Activated CD8-positive, alpha-beta T cell treated with anti-CD3 and anti-CD28 coated beads for 36 hours (primary cell): ENCODE results near the gene MT3. TPM values are rescaled to one million over a fixed set of nuclear protein-coding genes. Genes with fewer than 3 reads are reported as not detected.
A peak's percentile ranks its signal among the peaks of the same experiment; 100 is the strongest.
"Not testable (repeated sequence)": the region's sequence is repeated elsewhere in the genome, so short reads cannot be mapped to it uniquely, and the experiment has no call there.

Source experiments
- ATAC-seq: fragments of 200-7000 bp; cut with Tn5 transposase; one replicate; pipeline ENCODE4 v1.10.0; 2021; ENCODE audit warnings: mild to moderate bottlenecking, moderate library complexity
- CTCF ChIA-PET: fragments of 350-600 bp; sonication (Branson Sonifier 250); formaldehyde crosslinking; loops from one replicate; lab custom pipeline; 2021; ENCODE audit warnings: antibody characterized with exemption; lab: Charles Lee
- POLR2A ChIA-PET: fragments of 350-600 bp; sonication (Branson Sonifier 250); formaldehyde crosslinking; loops from one replicate; lab custom pipeline; 2021; ENCODE audit warnings: antibody characterized with exemption; lab: Charles Lee
- DNase-seq: peaks from one replicate; pipeline ENCODE4 v3.0.0-alpha.2; 2020
- H3K27ac Mint-ChIP-seq: one replicate; pipeline ENCODE4 v1.8.0; 2021; ENCODE audit warnings: mild to moderate bottlenecking, mixed read lengths
- H3K27me3 Mint-ChIP-seq: one replicate; pipeline ENCODE4 v1.8.0; 2021; ENCODE audit warnings: mixed read lengths
- H3K36me3 Mint-ChIP-seq: one replicate; pipeline ENCODE4 v1.8.0; 2021; ENCODE audit warnings: low read depth, mixed read lengths
- H3K4me1 Mint-ChIP-seq: one replicate; pipeline ENCODE4 v1.8.0; 2021; ENCODE audit warnings: low read depth, mixed read lengths
- H3K4me3 Mint-ChIP-seq: one replicate; pipeline ENCODE4 v1.8.0; 2021; ENCODE audit warnings: mild to moderate bottlenecking, moderate library complexity, mixed read lengths
- H3K9me3 Mint-ChIP-seq: one replicate; pipeline ENCODE4 v1.8.0; 2021; ENCODE audit warnings: mixed read lengths
- intact Hi-C: fragments of 100-400 bp; cut with micrococcal nuclease; formaldehyde crosslinking; loops from one replicate; pipeline ENCODE4 v1.10.0; 2022
- total RNA-seq, 2 experiments: library from RNA; stranded (reverse); gene quantifications; one replicate each; pipeline ENCODE4 v1.2.3, GENCODE V29; 2021
- TF ChIP-seq, protein P1 (sequence below): fragments of 200-600 bp; IDR thresholded peaks from one replicate; pipeline ENCODE4 v1.8.0; 2022; ENCODE audit warnings: antibody characterized with exemption, mild to moderate bottlenecking

Gene MT3
- total RNA-seq, 2 experiments from 2014 or later, result 30.7 to 33.6 TPM

DNA sequence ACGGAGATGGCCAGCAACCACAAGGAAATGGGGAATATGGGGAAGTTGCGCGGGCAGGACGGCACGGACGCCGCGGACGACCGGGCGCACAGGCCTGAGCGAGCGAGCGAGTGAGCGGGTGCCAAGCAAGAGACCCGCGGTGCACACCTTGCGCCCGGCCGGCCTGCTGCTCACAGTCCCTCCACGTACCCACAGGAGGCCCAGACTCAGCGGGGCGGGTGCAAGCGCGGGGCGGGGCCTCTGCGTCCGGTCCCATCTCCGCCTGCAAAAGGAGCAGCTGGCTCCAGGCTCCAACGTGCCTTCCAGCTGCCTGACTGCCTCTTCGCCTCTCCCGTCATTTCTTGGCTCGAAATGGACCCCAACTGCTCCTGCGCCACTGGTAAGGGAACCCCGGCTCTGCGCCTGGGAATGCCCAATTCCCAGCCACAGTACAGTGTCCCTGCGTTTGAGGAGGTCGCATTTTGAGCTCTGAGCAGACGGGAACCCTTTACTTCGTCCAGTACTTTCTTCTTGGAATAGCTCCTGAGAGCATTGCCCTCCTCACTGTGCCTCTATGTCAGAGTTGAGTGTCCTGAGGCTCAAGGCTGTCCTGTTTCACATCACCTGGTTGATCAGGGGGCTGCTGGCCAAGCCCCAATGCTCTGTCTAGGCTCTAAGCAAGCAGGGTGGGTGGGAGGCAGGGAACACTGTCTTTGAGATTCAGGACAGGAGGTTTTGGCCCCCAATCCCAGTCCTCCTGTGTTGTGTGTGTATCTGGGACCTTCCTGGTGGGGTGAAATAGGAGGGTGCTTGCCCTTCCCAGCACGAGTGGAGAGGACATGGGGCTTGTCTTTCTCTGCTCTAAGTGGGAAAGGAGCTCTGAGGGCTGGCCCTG, 28.1 kb downstream of the MT3 start:
- H3K9me3 Mint-ChIP-seq, result no peaks in the 10 kb centered on the region
- peaks cover 12% of the 10 kb centered on the region for H3K27me3 Mint-ChIP-seq
- TF ChIP-seq, protein P1, sequence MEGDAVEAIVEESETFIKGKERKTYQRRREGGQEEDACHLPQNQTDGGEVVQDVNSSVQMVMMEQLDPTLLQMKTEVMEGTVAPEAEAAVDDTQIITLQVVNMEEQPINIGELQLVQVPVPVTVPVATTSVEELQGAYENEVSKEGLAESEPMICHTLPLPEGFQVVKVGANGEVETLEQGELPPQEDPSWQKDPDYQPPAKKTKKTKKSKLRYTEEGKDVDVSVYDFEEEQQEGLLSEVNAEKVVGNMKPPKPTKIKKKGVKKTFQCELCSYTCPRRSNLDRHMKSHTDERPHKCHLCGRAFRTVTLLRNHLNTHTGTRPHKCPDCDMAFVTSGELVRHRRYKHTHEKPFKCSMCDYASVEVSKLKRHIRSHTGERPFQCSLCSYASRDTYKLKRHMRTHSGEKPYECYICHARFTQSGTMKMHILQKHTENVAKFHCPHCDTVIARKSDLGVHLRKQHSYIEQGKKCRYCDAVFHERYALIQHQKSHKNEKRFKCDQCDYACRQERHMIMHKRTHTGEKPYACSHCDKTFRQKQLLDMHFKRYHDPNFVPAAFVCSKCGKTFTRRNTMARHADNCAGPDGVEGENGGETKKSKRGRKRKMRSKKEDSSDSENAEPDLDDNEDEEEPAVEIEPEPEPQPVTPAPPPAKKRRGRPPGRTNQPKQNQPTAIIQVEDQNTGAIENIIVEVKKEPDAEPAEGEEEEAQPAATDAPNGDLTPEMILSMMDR, result no peak
- intact Hi-C loops, result no loop called here
- ATAC-seq (peak; percentile 76), DNase-seq (peak; percentile 81)
- ChIA-PET POLR2A (interaction anchor here (0.7 kb wide), 1 partner anchor 85 kb away, joined by 3 read pairs; no protein-coding TSS in a partner anchor), CTCF (interaction anchor here (0.8 to 2.4 kb wide), 6 partner anchors 8 to 85 kb away, joined by 3 to 11 read pairs (median 3); partner anchors contain the start of gene MT1E)
- H3K4me3 Mint-ChIP-seq, result peak overlapping the region; percentile 66
- no peaks in the 10 kb centered on the region for H3K36me3 Mint-ChIP-seq
- H3K27ac Mint-ChIP-seq, result no peak overlapping the region
- peaks cover 42% of the 10 kb centered on the region for H3K4me1 Mint-ChIP-seq

GRCh38 chr16:56618138-56618537, 28.8 kb downstream of the MT3 start:
- Mint-ChIP-seq H3K4me1 (peaks cover 38% of the 10 kb centered on the region), H3K27ac (no peak overlapping the region), H3K36me3 (no peaks in the 10 kb centered on the region), H3K27me3 (peaks cover 12% of the 10 kb centered on the region), H3K4me3 (peak overlapping the region; percentile 66), H3K9me3 (no peaks in the 10 kb centered on the region)
- POLR2A ChIA-PET, result interaction anchor here (0.7 kb wide), 1 partner anchor 84 kb away, joined by 3 read pairs; no protein-coding TSS in a partner anchor
- intact Hi-C loops, result no loop called here
- CTCF ChIA-PET, result interaction anchor here (1.1 to 2.4 kb wide), 5 partner anchors 8 to 84 kb away, joined by 3 to 11 read pairs (median 3); no protein-coding TSS in a partner anchor
- TF ChIP-seq, protein P1, result no peak
- DNase-seq, result no peak
- ATAC-seq, result no peak

GRCh38 chr16:56620339-56620897, 31.1 kb downstream of the MT3 start:
- Mint-ChIP-seq H3K4me3 (no peak overlapping the region), H3K4me1 (peaks cover 22% of the 10 kb centered on the region), H3K27ac (no peak overlapping the region), H3K27me3 (peaks cover 16% of the 10 kb centered on the region), H3K36me3 (no peaks in the 10 kb centered on the region), H3K9me3 (no peaks in the 10 kb centered on the region)
- TF ChIP-seq, protein P1, result no peak
- ChIA-PET POLR2A (interaction anchor here (0.9 kb wide), 1 partner anchor 12 kb away, joined by 3 read pairs; the partner anchor contains the start of gene MT1M), CTCF (interaction anchor here (1.1 to 1.4 kb wide), 2 partner anchors 20 to 81 kb away, joined by 4 read pairs; no protein-coding TSS in a partner anchor)
- ATAC-seq, result no peak
- no peak for DNase-seq
- intact Hi-C loops, result no loop called here

GRCh38 chr16:56621665-56622445, 32.5 kb downstream of the MT3 start:
- Mint-ChIP-seq H3K4me1 (peaks cover 25% of the 10 kb centered on the region), H3K27me3 (peaks cover 26% of the 10 kb centered on the region)
- intact Hi-C loops, H3K27ac Mint-ChIP-seq, DNase-seq, H3K36me3 Mint-ChIP-seq, ATAC-seq, H3K9me3 Mint-ChIP-seq, H3K4me3 Mint-ChIP-seq: not testable (repeated sequence)
- ChIA-PET CTCF (interaction anchor here (1.9 kb wide), 1 partner anchor 27 kb away, joined by 5 read pairs; no protein-coding TSS in a partner anchor), POLR2A (interaction anchor here (1.1 kb wide), 1 partner anchor 12 kb away, joined by 3 read pairs; no protein-coding TSS in a partner anchor)

DNA sequence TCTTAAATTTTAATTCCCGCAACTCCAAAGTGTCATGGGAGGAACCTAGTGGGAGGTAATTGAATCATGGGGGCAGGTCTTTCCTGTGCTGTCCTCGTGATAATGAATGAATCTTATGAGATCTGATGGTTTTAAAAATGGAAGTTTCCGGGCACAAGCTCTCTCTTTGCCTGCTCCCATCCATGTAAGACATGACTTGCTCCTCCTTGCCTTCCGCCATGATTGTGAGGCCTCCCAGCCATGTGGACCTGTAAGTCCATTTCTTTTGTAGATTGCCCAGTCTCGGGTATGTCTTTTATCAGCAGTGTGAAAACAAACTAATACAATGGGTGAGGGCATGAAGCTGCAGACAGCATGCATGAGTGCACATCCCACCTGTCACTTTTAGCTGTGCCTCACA, 33.9 kb downstream of the MT3 start:
- ChIA-PET CTCF (interaction anchor here (1.0 to 1.9 kb wide), 5 partner anchors 17 to 33 kb away, joined by 3 to 5 read pairs (median 4); no protein-coding TSS in a partner anchor), POLR2A (interaction anchor here (0.9 to 1.1 kb wide), 2 partner anchors 13 kb away, joined by 3 read pairs; no protein-coding TSS in a partner anchor)
- H3K9me3 Mint-ChIP-seq, H3K27ac Mint-ChIP-seq, H3K4me3 Mint-ChIP-seq, DNase-seq, ATAC-seq, intact Hi-C loops, H3K36me3 Mint-ChIP-seq: not testable (repeated sequence)
- Mint-ChIP-seq H3K27me3 (peaks cover 23% of the 10 kb centered on the region), H3K4me1 (peaks cover 15% of the 10 kb centered on the region)
